ENCODE measurements around the gene MGST2.

DNA sequence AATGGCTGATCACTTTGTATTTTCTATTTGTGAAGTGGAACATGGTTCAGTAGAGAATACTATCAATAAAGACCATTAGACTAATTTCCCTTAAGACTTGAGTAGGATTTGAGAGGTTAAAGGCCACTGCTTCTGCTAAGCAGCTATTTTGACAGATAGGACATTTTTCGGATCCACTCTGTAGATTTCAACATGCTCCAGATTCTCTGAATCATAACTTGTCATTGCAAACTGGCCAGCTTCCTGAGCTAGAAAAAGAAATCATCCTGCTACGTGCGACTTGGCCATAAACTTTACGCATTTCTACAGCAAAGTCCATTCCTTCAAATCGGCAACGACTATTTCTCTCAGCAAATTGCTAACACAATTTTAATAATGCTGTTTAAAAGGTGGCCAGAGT is 55.2 kb downstream of the MGST2 start:
- TF ChIP-seq, protein P1, sequence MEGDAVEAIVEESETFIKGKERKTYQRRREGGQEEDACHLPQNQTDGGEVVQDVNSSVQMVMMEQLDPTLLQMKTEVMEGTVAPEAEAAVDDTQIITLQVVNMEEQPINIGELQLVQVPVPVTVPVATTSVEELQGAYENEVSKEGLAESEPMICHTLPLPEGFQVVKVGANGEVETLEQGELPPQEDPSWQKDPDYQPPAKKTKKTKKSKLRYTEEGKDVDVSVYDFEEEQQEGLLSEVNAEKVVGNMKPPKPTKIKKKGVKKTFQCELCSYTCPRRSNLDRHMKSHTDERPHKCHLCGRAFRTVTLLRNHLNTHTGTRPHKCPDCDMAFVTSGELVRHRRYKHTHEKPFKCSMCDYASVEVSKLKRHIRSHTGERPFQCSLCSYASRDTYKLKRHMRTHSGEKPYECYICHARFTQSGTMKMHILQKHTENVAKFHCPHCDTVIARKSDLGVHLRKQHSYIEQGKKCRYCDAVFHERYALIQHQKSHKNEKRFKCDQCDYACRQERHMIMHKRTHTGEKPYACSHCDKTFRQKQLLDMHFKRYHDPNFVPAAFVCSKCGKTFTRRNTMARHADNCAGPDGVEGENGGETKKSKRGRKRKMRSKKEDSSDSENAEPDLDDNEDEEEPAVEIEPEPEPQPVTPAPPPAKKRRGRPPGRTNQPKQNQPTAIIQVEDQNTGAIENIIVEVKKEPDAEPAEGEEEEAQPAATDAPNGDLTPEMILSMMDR (IDR thresholded peaks at IDR 0.05; ENCODE audit: low read depth, low read length, missing input control) = no peak
- TF ChIP-seq JUND (IDR thresholded peaks at IDR 0.05) (no peak), RAD21 (IDR thresholded peaks at IDR 0.05) (no peak), YY1 (IDR thresholded peaks at IDR 0.05) (no peak), TAF1 (conservative IDR thresholded peaks at IDR 0.05) (no peak), RXRA (IDR thresholded peaks at IDR 0.05) (no peak)
- TF ChIP-seq, protein P2, sequence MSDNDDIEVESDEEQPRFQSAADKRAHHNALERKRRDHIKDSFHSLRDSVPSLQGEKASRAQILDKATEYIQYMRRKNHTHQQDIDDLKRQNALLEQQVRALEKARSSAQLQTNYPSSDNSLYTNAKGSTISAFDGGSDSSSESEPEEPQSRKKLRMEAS (IDR thresholded peaks at IDR 0.05) = no peak
- TF ChIP-seq, protein P3, sequence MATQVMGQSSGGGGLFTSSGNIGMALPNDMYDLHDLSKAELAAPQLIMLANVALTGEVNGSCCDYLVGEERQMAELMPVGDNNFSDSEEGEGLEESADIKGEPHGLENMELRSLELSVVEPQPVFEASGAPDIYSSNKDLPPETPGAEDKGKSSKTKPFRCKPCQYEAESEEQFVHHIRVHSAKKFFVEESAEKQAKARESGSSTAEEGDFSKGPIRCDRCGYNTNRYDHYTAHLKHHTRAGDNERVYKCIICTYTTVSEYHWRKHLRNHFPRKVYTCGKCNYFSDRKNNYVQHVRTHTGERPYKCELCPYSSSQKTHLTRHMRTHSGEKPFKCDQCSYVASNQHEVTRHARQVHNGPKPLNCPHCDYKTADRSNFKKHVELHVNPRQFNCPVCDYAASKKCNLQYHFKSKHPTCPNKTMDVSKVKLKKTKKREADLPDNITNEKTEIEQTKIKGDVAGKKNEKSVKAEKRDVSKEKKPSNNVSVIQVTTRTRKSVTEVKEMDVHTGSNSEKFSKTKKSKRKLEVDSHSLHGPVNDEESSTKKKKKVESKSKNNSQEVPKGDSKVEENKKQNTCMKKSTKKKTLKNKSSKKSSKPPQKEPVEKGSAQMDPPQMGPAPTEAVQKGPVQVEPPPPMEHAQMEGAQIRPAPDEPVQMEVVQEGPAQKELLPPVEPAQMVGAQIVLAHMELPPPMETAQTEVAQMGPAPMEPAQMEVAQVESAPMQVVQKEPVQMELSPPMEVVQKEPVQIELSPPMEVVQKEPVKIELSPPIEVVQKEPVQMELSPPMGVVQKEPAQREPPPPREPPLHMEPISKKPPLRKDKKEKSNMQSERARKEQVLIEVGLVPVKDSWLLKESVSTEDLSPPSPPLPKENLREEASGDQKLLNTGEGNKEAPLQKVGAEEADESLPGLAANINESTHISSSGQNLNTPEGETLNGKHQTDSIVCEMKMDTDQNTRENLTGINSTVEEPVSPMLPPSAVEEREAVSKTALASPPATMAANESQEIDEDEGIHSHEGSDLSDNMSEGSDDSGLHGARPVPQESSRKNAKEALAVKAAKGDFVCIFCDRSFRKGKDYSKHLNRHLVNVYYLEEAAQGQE (IDR thresholded peaks at IDR 0.05) = no peak
